ENCODE results near the gene LRCH4.

- TF ChIP-seq MAX (IDR thresholded peaks at IDR 0.05) (no peak), POLR2A (IDR thresholded peaks at IDR 0.05; ENCODE audit: control extremely low read depth in 1 of 2, low read depth in 2 of 2, low read length in 2 of 2) (no peak), CHD1 (IDR thresholded peaks at IDR 0.05; ENCODE audit: low read depth, low read length) (no peak), POLR2AphosphoS5 (IDR thresholded peaks at IDR 0.05; ENCODE audit: low read depth, low read length) (no peak), CTCF (IDR thresholded peaks at IDR 0.05; ENCODE audit: control extremely low read depth in 1 of 3, insufficient read depth in 1 of 3, low read depth in 1 of 3, low read length in 3 of 3) (no peak), USF2 (IDR thresholded peaks at IDR 0.05; ENCODE audit: low read length) (no peak), CEBPB (IDR thresholded peaks at IDR 0.05; ENCODE audit: low read depth, low read length) (no peak), EZH2 (IDR thresholded peaks at IDR 0.05; ENCODE audit: low read depth, low read length, severe bottlenecking) (no peak), HDAC2 (IDR thresholded peaks at IDR 0.05; ENCODE audit: borderline replicate concordance in 1 of 2, low read depth in 2 of 2, low read length in 2 of 2) (no peak), SIN3A (conservative IDR thresholded peaks at IDR 0.05 in 1 of 2, IDR thresholded peaks at IDR 0.05 in 1 of 2; ENCODE audit: low read depth in 1 of 2, low read length in 2 of 2) (no peak), PHF8 (conservative IDR thresholded peaks at IDR 0.05; ENCODE audit: low read depth, low read length) (no peak), TBP (IDR thresholded peaks at IDR 0.05; ENCODE audit: low read depth, low read length) (no peak), BCL11A (IDR thresholded peaks at IDR 0.05; ENCODE audit: low read depth in 2 of 2, low read length in 2 of 2) (no peak)
Measured at GRCh38 chr7:100556541-100556940, 29.4 kb downstream of the LRCH4 start.

Data from H1 (cell line).